T-helper 2 cell (primary cell): ENCODE data around the gene CLDN11.

Source experiments
- DNase-seq, 5 experiments: peaks; one replicate each; pipeline versions ENCODE4 v3.0.0 to v3.0.0-alpha.2; 2012 to 2022
- total RNA-seq, 2 donors: gene quantifications; one replicate each; lab custom pipeline; 2026; lab: John Stamatoyannopoulos, UW

Gene CLDN11
- total RNA-seq, result 0 to 0.62 reads per million in 2 donors

DNA sequence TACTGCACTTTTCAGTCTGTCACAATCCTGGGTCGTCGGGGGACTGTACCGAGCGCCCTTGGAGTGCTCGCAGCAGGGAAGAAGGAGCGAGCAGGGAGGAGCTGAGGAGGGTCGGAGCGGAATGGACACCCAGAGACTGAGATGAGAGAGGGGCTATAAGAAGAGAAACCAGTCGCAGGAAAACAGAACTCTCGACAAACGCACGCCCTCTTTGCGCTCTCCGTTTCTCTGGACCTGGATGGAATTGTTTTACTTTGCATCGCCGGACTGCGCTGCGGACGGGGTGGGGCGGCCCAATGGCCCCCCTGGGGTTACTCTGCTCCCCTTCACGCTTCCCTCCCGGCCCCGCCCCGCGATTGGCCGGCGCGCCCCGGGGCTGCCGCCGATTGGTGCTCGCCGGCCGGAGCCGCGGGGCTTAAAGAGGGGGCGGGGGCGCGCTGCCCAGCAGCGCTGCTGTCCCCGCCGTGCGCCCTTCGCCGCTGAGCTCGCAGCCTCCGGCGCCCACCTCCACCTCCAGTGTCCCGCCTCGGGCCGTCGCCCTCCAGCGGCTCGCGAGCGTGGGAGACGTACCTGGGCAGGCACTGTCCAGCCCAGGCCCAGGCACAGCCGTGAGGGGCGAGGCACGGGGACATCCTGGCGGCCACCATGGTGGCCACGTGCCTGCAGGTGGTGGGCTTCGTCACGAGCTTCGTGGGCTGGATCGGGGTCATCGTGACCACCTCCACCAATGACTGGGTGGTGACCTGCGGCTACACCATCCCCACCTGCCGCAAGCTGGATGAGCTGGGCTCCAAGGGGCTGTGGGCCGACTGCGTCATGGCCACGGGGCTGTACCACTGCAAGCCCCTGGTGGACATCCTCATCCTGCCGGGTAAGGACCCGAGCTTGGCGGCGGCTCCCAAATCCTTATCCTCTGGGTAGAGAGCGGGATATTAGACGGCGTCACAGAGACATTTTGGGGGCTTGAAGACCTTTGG lies at the start of gene CLDN11:
Gene CLDN11, plus strand, starts transcription at position 447 of the 977 bp plus-strand sequence. Its CDS starts 199 bp downstream, at position 646.
- DNase-seq, result no peak

DNA sequence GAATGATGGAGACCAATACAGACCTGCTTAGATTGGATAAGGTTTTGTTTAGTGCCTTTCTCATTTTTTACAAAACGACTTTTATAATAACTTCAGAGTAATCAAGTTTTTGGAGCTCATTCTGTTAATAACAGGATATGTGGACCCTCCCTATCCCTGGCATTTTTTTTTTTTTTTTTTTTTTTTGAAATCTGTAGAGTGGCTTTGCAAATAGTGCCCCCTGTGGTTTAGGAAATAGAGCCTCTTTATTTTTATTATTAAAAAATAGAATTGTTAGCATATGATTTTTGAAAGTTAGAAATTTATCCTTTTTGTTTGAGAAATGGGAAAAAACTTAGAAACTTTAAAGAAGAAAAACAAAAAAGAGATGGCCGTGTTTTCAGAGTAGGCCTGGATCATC lies 49.7 kb upstream of the CLDN11 start:
- DNase-seq, result no peak

DNA sequence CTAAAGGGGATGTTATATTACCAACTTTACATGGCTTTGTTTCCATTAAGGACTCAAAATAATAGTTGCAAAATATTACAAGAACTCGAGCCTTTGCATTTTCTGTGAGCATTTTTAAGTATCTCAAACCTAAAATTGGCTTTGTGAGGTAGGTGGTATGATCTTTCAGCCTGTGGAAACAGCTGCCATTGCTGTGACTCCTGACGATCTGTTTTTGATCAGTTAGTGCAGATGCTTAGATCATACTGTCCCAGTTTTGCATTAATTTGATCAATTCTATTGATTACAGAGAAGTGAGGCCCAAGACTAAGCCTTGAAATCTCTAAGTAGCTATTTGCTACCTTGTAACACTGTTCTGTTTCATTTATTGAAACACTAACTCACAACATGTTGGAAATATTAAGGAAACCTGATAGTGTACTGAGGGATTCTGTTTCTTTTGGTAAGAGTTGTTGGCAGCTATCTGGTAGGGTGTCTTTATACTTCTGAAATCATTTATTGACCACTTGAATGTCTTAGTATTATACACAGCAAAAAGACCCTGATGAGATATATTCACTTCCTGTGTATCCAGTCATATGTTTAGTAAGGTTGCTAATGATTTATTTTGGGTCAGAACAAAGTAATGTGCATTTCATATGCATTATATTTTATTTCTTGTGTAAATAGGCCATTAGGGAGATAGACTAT lies 46.3 kb upstream of the CLDN11 start:
- DNase-seq, result no peak

DNA sequence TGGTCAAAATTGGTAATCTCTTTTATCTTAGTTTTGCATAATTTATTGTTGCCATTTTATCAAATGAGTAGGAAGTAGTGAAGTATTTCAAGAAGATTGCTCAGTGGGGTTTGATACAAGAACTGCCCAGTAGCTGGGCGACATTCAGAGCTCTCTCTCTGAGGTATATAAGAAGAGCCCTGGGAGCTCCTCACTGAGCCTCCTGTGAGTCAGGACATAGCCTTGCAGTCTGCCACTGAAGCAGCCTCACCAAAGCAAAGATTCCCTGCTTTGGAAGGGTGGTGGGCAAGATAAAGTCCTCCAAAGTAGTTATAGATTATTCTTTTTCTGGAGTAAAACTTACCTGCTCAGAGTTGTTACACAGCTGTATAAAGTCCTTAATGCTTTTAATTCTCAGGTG lies 35.1 kb upstream of the CLDN11 start:
- DNase-seq, result no peak

DNA sequence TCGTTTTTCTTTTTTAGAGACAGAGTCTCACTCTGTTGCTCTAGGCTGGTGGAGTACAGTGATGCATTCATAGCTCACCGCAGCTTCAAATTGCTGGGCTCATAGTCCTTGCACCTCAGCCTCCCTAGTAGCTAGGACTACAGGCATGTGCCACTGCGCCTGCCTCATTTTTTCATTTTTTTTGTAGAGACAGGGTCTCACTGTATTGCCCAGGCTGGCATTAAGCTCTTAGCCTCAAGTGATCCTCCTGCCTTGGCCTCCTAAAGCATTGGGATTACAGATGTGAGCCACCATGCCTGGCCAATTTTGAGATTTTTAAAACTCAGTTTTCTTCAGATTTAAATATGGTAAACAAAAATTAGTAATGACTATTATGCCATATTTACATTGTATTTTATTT lies 32.2 kb upstream of the CLDN11 start:
- no peak for DNase-seq

DNA sequence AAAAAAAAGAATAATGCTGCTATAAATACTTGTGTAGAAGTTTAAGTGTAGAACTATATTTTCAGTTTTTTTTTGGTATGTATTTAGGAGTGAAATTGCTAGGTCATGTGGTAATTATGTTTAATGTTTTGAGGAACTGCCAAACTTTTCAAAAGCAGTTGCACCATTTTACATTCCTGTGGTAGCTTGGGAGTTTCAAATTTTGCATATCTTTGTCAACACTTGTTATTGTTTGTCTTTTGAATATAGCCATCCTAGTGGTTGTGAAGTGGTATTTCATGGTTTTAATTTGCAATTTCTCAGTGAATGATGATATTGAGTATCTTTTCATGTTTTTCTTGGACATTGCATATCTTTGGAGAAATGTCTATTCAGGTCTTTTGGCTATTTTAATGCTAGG lies 30.7 kb upstream of the CLDN11 start:
- DNase-seq, result no peak

DNA sequence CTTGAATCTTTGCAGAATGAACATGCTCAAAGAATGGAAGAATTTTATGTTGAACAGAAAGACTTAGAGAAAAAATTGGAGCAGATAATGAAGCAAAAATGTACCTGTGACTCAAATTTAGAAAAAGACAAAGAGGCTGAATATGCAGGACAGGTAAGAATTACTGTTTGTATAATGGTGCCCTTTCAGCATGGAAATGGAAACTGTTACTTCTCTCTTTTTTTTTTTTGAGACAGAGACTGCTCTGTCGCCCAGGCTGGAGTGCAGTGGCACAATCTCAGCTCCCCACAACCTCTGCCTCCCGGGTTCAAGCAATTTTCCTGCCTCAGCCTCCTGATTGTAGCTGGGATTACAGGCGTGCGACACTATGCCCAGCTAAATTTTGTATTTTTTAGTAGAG lies 27.6 kb upstream of the CLDN11 start:
- no peak for DNase-seq

DNA sequence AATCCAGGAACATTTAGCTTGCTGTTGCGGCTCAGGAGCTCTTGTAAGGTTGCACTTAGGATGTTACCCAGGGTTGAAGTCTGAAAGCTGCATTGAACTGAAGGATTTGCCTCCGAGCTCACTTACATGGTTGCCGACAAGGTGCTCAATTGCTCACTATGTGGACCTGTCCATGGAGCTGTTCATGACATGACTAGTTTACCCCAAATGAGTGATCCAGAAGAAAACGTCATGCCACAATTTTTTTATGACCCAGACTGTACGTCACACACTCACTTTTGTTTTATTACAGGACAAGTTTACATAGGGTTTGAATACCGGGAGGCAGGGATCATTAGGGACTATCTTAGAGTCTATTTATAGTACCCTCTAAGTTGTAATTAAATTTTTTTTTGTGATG lies 21.0 kb upstream of the CLDN11 start:
- DNase-seq, result no peak

DNA sequence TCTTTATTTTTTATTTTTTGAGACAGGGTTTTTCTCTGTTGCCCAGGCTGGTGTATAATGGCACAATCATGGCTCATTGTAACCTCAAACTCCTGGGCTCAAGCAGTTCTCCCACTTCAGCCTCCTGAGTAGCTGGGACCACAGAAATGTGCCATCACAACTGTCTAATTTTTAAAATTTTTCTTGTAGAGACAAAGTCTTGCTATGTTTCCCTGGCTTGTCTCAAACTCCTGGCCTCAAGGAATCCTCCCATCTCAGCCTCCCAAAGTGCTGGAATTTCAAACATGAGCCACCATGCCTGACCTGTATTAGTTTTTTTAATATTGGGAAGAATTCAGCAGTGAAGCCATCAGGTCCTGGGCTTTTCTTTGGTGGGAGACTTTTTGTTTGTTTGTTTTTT lies 13.6 kb upstream of the CLDN11 start:
- no peak for DNase-seq

DNA sequence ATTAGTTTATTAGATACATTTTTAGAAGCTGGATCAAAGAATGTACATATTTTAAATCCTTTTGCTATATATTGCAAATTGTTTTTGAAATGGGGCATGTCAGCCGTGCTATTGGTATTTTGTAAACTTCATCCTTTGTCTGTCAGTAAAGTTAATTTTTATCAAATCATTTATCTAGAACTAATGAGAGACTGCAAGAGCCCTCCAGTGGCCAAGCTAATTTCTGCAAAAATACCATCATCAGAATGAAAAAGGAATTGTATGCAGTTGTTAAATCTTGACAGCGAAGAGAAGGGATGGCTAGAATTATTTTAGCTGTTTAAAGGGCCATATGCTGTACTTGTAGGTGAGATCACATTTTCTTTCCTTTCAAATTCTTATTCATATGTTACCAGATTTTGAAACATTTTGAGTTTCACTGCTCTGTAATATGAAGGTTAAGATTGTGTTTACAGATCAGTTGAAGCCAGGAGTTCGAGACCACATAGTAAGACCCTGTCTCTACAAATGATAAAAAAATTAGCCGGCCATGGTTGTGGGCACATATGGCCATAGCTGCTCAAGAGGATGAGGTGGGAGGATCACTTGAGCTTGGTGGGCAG lies 8.1 kb upstream of the CLDN11 start:
- DNase-seq, result no peak

DNA sequence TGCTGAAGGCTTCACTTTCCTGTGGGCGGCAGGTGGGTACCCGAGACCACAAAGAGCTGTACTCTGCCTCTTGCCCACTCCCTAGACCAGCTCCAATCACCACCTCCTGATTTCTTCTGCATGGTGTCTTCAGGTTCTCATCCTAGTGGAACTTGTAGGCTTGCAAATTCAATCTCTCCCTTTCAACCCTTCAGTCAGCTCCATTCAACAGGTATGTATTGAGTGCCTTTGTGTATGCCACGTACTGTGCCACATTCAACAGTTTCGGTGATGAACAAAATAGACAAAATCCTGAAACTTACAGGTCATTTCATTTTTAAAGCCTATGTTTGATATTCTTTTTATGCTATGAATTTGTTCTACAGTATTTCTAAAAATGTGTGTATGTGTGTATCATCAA lies 5.4 kb upstream of the CLDN11 start:
- DNase-seq, result no peak

DNA sequence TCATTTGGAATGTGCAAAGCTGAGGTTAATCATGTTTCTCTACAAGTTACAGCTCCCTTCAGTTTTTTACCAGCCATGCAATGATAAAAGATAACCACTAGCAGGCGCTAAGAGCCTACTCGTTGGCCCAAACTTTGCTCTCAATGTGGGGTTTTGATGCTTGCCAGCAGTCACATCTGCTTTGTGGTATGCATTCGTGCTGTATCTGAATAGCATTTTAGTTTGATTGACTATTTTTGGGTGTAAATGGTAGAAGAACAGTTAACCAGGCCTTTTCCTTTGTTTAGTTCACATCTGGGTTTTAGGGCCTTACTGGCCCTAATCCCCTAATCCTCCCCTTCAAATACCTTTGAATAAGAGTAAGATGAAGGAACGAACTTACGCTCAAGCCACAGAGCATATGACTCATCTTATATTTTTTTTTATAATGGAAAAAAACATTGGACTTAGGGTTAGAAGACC lies 4.4 kb upstream of the CLDN11 start:
- peak in 2 of 5 experiments; percentile 8 to 62 for DNase-seq

DNA sequence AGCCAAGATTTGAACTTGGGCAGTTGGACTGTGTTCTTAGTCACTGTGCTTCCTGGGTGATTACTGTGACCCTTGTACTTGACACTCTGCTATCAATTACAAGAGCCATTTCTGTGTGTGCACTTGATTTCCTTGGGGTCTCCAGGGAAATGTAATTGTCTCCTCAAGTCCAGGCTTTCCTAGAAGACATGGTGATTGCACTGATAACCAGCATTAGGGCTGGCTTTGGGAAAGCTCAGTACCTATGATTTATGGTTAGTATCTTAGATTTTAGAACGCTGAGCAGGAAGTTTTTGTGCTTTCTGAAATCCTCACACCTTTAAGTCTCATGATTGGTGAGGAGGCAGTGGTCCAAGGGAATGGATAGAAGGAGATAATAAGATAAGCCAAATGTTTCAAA lies 1.6 kb upstream of the CLDN11 start:
- DNase-seq, result no peak

DNA sequence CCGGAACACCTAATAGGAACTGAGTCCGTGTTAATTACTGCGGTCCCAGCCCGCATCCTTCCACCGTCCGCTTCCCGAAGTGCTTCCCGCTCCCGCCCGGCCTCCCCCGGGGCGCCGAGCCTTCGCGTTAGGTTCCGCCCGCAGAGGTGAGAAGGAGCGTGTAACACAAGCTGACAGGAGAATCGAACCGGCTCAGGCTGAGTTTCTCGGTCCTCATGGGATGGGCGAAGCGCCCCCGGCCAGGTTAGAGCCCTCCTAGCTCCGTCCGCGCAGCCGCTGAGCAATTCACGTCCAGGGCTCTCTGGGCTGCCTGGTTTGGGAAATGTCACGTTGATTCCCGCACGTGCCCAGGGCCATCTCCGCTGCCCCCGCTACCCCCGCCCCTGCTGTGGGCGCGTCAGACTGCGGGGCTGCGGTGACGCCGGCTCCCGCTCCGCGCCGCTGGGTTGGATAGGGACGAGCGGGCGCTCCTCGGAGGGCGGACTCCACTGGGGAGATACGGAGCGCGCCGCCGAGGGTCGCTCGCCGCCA lies 954 bp downstream of the CLDN11 start:
- no peak for DNase-seq

DNA sequence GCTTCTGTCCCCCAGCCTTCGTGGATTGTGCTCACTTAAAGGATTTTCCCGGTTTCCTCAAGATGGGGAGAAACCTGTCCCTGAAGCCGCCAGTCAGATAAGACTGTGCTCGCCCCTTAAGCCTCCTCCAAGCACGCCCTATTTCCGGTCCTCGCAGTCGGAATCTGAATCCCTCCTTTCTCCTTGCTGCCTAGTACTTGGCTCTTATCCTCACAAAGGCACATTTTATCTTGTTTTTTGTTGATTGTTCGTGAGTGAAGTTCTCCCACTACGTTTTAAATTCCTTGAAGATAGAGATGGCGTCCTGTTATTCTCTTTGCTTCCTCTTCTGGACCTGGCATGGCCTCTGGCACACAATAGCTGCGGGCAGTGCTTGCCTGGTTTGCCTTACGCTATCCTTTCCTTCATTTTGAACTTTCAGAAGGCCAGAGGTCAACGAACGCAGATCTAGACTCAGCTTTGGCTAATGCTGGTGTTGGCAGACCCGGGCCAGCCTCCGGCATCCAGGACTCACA lies 1.7 kb downstream of the CLDN11 start:
- no peak for DNase-seq

DNA sequence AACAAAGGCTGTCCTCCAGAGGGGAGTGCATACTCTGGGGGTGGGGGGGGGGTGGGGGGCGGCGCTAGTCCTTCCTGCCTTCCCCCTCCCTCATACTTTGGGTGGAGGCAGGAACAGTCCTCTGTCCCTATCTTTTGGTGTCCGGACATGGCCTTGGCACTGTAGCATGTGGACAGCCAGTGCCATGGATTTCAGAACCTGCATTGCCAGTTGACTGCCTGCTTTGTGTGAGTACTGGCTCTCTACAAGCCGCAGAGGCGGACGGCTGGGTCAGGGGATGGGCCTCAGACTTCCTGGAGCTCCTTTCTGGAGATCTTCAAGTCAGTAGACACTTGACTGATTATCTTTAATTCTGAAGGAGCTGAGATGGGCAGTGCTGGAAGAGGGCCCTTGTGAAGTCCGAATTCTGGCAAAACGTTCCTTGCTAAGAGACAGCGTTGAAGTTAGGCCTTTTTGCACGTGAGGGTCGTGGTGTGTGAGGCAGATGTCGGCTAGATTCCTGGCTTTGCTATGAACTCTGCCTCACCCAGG lies 2.5 kb downstream of the CLDN11 start:
- DNase-seq, result no peak

DNA sequence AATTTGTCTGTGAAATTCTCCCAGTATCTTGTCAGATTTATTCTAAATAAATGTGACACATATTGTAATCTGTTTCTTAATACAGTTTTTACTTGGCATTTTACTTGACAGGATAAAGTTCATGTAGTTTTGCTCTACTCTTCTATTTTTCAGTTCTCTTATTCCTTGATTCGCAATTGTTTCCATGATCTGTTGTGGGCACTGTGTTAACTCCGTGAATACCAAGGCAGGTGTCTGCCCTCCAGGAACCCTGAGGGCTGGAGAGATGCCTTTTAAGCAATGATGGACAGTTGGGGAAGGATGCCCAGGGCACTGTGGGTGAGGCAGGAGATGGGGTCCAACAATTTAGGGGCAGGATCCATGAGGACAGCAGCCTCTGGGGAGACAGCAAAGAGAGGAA lies 3.1 kb downstream of the CLDN11 start:
- no peak for DNase-seq

DNA sequence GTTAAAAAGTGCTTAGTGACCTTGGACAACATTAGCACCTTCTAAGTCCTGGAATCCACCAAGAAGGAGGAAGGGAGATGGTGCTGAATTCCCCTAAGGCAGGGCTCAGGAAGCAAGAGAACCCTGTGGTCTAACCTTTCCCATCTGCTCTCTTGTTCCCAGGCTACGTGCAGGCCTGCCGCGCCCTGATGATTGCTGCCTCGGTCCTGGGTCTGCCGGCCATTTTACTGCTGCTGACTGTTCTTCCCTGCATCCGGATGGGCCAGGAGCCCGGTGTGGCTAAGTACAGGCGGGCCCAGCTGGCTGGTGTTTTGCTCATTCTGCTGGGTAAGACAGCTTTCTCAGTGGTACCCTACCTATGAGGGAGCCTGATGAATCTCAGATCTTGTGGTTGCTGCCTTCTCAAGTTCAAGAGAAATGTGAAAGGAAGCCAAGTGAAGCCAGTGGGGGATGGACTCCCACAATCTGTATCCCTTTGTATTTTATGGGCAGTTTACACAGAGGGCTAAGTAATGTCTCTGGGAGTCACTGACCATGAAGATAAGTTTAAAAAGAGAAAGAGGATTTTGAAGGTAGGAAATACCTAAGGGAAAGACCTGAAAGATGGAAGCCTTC lies 4.4 kb downstream of the CLDN11 start:
- no peak for DNase-seq

DNA sequence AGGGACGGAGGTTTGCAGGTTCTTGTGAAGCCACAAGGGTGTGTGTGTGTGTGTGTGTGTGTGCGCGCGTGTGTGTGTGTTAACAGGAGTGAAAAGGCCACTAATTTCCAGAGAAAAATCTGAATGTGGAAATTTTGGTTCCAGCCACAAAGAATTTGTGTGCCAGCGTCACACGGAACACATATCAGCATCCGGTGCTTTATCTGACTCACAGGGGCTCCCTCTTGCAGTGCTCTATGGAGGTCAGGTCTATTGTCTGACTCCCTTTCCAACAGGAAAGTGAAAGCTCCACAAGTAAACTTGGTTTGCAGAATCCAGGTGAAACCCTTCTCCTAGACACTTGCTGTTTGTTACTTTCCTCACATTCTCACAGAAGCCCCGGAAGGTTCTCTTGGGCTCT lies 6.2 kb downstream of the CLDN11 start:
- peak in 1 of 5 experiments; percentile 22 for DNase-seq

DNA sequence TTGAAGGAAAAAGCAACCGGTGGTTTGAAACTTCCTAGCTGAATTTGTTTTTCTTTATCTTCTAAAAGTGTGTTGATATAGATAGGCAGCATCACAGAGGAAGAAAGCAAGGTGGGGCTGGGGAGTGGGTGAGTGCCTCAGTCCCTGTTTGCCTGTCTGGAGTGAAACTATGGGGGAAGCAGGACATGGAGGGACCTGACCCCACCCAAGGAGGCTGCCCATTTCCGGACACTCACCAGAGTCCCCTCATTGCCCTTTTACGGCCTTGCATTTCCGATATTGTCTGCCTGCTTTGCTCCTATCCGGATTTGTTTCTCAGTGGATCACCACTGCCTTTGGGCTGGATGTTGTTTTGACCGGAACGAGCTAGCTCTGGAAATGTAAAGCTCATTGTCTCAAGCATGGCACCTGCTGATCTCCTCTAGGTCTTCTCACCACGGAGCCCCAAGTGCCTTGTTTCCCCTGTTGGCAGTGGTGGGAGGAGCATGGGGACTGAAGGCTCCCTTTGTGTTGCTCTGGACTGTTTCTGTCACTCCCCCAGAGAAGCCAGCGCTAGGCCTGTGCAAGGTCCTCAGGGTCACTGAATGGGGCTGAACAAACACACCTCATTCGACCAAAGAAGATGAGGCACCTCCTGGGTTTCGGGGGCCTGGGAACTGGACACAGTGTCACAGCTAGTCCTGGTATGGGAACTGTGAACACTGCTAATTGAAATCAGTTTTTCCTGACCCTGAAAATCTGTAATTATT lies 7.0 kb downstream of the CLDN11 start:
- no peak for DNase-seq

DNA sequence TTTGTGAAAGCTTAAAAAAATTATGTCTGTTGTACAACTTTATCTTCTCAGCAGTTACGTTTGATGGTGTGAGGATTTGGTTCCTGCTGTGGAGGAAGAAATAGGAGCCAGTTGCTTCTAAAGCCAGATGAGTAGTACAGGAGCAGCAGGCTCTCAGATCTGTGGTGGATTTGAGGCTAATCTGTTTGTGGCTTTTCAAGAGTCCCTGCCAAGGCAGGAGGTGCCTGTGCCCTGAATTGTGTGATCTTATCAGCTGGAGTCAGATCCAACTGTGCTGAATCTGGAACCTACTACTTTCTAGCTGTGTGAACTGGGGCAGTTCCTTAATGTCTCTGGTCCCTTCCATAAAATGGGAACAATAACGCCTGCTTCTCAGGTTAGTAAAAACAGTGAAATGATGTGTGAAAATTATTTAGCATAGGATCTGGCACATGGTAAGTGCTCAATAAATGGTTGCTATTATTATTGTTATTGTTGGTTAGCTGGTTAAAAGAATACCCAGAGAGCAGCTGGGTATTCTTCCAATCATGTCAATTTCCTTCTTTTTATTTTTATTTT lies 7.7 kb downstream of the CLDN11 start:
- peak in 1 of 5 experiments; percentile 43 for DNase-seq
